ENCODE measurements around the gene CCDC63. TPM values are rescaled to one million over a fixed set of nuclear protein-coding genes. Genes with fewer than 3 reads are reported as not detected.
A peak's percentile ranks its signal among the peaks of the same experiment; 100 is the strongest.

Gene CCDC63
- total RNA-seq, 2 experiments from 2014 or later, result not detected

DNA sequence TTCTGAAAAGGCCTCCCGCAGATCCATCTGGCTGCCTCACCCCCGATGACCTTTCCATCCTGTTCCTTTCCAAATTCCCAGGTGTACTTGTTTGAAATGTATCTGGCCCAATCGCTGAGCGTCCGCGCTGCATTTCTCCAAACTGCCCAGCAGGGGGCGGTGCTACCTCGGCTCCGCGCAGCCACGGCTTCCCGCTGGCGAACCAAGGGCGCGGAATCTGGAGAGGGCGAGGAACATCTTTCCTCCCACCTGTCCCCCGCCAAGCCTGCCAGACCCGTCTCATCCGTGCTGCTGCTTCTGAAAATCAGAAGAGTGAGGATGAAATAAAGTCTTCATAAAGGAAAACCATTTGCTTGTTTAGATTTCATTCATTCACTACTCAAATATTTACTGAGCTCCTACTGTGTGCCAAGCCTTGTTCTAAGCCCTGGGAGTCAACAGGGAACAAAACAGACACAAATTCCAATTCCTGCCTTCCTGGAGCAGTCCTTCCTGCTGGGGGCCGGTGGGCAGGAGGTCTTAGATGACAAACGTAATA, 90.4 kb downstream of the CCDC63 start:
- TF ChIP-seq, protein P1, sequence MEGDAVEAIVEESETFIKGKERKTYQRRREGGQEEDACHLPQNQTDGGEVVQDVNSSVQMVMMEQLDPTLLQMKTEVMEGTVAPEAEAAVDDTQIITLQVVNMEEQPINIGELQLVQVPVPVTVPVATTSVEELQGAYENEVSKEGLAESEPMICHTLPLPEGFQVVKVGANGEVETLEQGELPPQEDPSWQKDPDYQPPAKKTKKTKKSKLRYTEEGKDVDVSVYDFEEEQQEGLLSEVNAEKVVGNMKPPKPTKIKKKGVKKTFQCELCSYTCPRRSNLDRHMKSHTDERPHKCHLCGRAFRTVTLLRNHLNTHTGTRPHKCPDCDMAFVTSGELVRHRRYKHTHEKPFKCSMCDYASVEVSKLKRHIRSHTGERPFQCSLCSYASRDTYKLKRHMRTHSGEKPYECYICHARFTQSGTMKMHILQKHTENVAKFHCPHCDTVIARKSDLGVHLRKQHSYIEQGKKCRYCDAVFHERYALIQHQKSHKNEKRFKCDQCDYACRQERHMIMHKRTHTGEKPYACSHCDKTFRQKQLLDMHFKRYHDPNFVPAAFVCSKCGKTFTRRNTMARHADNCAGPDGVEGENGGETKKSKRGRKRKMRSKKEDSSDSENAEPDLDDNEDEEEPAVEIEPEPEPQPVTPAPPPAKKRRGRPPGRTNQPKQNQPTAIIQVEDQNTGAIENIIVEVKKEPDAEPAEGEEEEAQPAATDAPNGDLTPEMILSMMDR (IDR thresholded peaks at IDR 0.05), result peak; percentile 98
- Mint-ChIP-seq H3K27me3 (peaks cover 35% of the 10 kb centered on the region), H3K9me3 (no peaks in the 10 kb centered on the region), H3K27ac (no peak overlapping the region), H3K4me1 (ENCODE audit: low read depth) (no peaks in the 10 kb centered on the region), H3K36me3 (ENCODE audit: low read depth) (no peaks in the 10 kb centered on the region), H3K4me3 (no peak overlapping the region)
- ChIA-PET CTCF (interaction anchor here (1.3 kb wide), 1 partner anchor 335 kb away, joined by 3 read pairs; no protein-coding TSS in a partner anchor), POLR2A (no interaction called here)
- intact Hi-C loops (cut with DNase I, micrococcal nuclease), result loop anchor here (1.0 to 10.0 kb wide), 7 partner anchors 237 to 376 kb away; no protein-coding TSS in a partner anchor
- peak; percentile 16 to 79 (median 45) for DNase-seq
- Histone ChIP-seq H3K9me3 (ENCODE audit: control insufficient read depth in 1 of 2, insufficient read depth in 1 of 2, low read length in 2 of 2) (peaks cover 0 to 5% of the 10 kb centered on the region in 2 experiments), H3K36me3 (ENCODE audit: insufficient read depth, low read length) (no peaks in the 10 kb centered on the region), H3K27me3 (ENCODE audit: control insufficient read depth in 1 of 2, insufficient read depth in 2 of 2, low read length in 2 of 2) (peaks cover 0 to 4% of the 10 kb centered on the region in 2 experiments), H3K4me3 (ENCODE audit: low read length) (no peak overlapping the region), H3K27ac (ENCODE audit: low read depth in 1 of 2, low read length in 2 of 2) (no peak overlapping the region), H3K4me1 (ENCODE audit: insufficient read depth, low read length) (peaks cover 6% of the 10 kb centered on the region)
- peak; percentile 55 for ATAC-seq (ENCODE audit: poor library complexity)

DNA sequence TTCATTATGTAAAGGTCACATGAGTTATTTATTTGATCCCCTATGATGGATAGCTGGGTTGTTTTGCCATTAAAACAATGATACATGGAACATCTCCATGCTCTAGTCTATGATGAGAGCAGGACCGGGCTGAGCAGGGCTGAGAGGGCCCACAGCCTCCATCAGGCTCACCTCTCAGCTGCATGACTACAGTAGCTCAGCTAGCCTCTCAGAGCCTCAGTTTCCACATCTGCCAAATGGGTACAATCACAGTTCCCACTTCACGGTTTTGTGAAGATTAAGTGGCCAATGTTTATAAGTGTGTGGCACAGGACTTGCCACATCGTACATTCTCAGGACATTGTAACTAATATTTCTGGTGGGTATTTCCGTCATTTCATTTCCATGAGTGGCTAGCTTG, 93.5 kb downstream of the CCDC63 start:
- H3K27me3 Mint-ChIP-seq, result peaks cover 22% of the 10 kb centered on the region
- Histone ChIP-seq H3K36me3 (ENCODE audit: insufficient read depth, low read length) (no peaks in the 10 kb centered on the region), H3K9me3 (ENCODE audit: control insufficient read depth in 1 of 2, insufficient read depth in 1 of 2, low read length in 2 of 2) (peaks cover 0 to 3% of the 10 kb centered on the region in 2 experiments), H3K27me3 (ENCODE audit: control insufficient read depth in 1 of 2, insufficient read depth in 2 of 2, low read length in 2 of 2) (peaks cover 0 to 4% of the 10 kb centered on the region in 2 experiments), H3K4me3 (ENCODE audit: low read length) (no peak overlapping the region), H3K27ac (ENCODE audit: low read depth in 1 of 2, low read length in 2 of 2) (no peak overlapping the region), H3K4me1 (ENCODE audit: insufficient read depth, low read length) (peaks cover 6% of the 10 kb centered on the region)
- TF ChIP-seq, protein P1 (IDR thresholded peaks at IDR 0.05), result no peak
- H3K4me1 Mint-ChIP-seq (ENCODE audit: low read depth), result no peaks in the 10 kb centered on the region
- intact Hi-C loops (cut with DNase I, micrococcal nuclease), result no loop called here
- H3K9me3 Mint-ChIP-seq, result no peaks in the 10 kb centered on the region
- no peak overlapping the region for H3K4me3 Mint-ChIP-seq
- no peak overlapping the region for H3K27ac Mint-ChIP-seq
- ChIA-PET CTCF (no interaction called here), POLR2A (no interaction called here)
- no peaks in the 10 kb centered on the region for H3K36me3 Mint-ChIP-seq (ENCODE audit: low read depth)
- ATAC-seq (ENCODE audit: poor library complexity), result no peak
- no peak for DNase-seq

DNA sequence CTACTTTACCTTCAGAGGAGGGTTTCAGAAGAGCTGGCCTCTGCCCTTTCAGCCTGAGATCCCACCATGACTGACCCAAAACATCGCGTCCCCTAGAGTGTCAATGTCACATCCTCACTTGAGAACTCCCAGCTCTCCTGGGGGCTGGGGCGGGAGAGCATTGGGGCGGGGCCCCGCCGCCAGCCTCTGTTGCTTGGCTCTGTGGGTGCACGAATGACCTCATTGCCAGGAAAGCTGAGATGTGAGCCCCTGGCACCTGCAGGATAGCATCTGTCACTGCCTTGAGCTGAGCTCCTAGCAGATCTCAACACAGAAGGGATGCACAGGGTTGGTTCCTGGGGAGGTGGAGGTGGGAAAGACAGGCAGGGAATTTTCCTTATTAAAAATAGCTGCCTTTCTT, 94.1 kb downstream of the CCDC63 start:
- Histone ChIP-seq H3K4me3 (ENCODE audit: low read length) (no peak overlapping the region), H3K27ac (ENCODE audit: low read depth in 1 of 2, low read length in 2 of 2) (no peak overlapping the region), H3K9me3 (ENCODE audit: control insufficient read depth in 1 of 2, insufficient read depth in 1 of 2, low read length in 2 of 2) (peaks cover 0 to 9% of the 10 kb centered on the region in 2 experiments), H3K4me1 (ENCODE audit: insufficient read depth, low read length) (peaks cover 6% of the 10 kb centered on the region), H3K27me3 (ENCODE audit: control insufficient read depth in 1 of 2, insufficient read depth in 2 of 2, low read length in 2 of 2) (peaks cover 0 to 4% of the 10 kb centered on the region in 2 experiments), H3K36me3 (ENCODE audit: insufficient read depth, low read length) (no peaks in the 10 kb centered on the region)
- ChIA-PET POLR2A (no interaction called here), CTCF (no interaction called here)
- Mint-ChIP-seq H3K4me1 (ENCODE audit: low read depth) (no peaks in the 10 kb centered on the region), H3K9me3 (peaks cover 2% of the 10 kb centered on the region), H3K27me3 (peaks cover 21% of the 10 kb centered on the region), H3K27ac (no peak overlapping the region), H3K36me3 (ENCODE audit: low read depth) (no peaks in the 10 kb centered on the region), H3K4me3 (no peak overlapping the region)
- intact Hi-C loops (cut with DNase I, micrococcal nuclease), result no loop called here
- ATAC-seq (ENCODE audit: poor library complexity), result no peak
- no peak for DNase-seq
- TF ChIP-seq, protein P1 (IDR thresholded peaks at IDR 0.05), result no peak

All from CD4-positive, alpha-beta T cell (primary cell).